ENCODE results near the gene FGGY. TPM values are rescaled to one million over a fixed set of nuclear protein-coding genes. Genes with fewer than 3 reads are reported as not detected.

The FGGY gene
- total and polyA plus RNA-seq, 4 donors = 16.0 to 67.0 (median 43.4) TPM

- peak overlapping the region; percentile 55 to 57 for H3K9ac ChIP-seq (ENCODE audit: low read depth in 1 of 2, low read length in 2 of 2)
- H3K4me1 ChIP-seq (ENCODE audit: control insufficient read depth in 4 of 4, insufficient read depth in 4 of 4, low read length in 3 of 4) = peaks cover 17 to 59% (median 38%) of the 10 kb centered on the region in 4 donors
- peak overlapping the region in 2 of 3 donors; percentile 25 to 27 for H3K4me3 ChIP-seq (ENCODE audit: low read depth in 1 of 3, low read length in 3 of 3)
- no peaks in the 10 kb centered on the region for H3K36me3 ChIP-seq (ENCODE audit: control insufficient read depth in 4 of 4, insufficient read depth in 3 of 4, low read depth in 1 of 4, low read length in 3 of 4)
- WGBS = 31% methylated on average over 6 of the region's 6 CpGs
- H3K9me3 ChIP-seq (ENCODE audit: control insufficient read depth in 4 of 4, low read length in 3 of 4) = no peaks in the 10 kb centered on the region
- H3K27ac ChIP-seq (ENCODE audit: low read depth in 1 of 2, low read length in 2 of 2) = peak overlapping the region; percentile 67 to 82
- DNase-seq (ENCODE audit: low spot score) = no peak
- no peaks in the 10 kb centered on the region for H3K27me3 ChIP-seq (ENCODE audit: control insufficient read depth in 4 of 4, insufficient read depth in 4 of 4, low read length in 3 of 4)
- no peak for TF ChIP-seq RAD21 (IDR thresholded peaks at IDR 0.05)
- no peak for TF ChIP-seq SP1 (IDR thresholded peaks at IDR 0.05)
- TF ChIP-seq JUND (IDR thresholded peaks at IDR 0.05) = no peak
- TF ChIP-seq ATF3 (IDR thresholded peaks at IDR 0.05) = no peak
- no peak for TF ChIP-seq CTCF (IDR thresholded peaks at IDR 0.05; ENCODE audit: low read depth, low read length, missing input control)
- TF ChIP-seq FOXA2 (IDR thresholded peaks at IDR 0.05) = no peak
- no peak for TF ChIP-seq RXRA (IDR thresholded peaks at IDR 0.05)
- TF ChIP-seq HNF4G (IDR thresholded peaks at IDR 0.05) = no peak
- no peak for TF ChIP-seq EGR1 (IDR thresholded peaks at IDR 0.05; ENCODE audit: low read depth in 2 of 2)
- no peak for TF ChIP-seq GABPA (IDR thresholded peaks at IDR 0.05 in 1 of 2, conservative IDR thresholded peaks at IDR 0.05 in 1 of 2)
- no peak for TF ChIP-seq REST (IDR thresholded peaks at IDR 0.05)
- TF ChIP-seq MAX (IDR thresholded peaks at IDR 0.05) = no peak
- no peak for TF ChIP-seq ZBTB33 (IDR thresholded peaks at IDR 0.05)
- no peak for TF ChIP-seq TAF1 (conservative IDR thresholded peaks at IDR 0.05)
- no peak for TF ChIP-seq FOXA1 (IDR thresholded peaks at IDR 0.05)
- TF ChIP-seq NR2F2 (IDR thresholded peaks at IDR 0.05) = no peak
- TF ChIP-seq HNF4A (conservative IDR thresholded peaks at IDR 0.05) = no peak
- no peak for TF ChIP-seq YY1 (IDR thresholded peaks at IDR 0.05)
These were observed 19.7 kb downstream of the FGGY start for GRCh38 chr1:59316497-59317128.

Data from liver (tissue), 9 donors.